ENCODE data around the gene NFIC. TPM values are rescaled to one million over a fixed set of nuclear protein-coding genes. Genes with fewer than 3 reads are reported as not detected.

NFIC gene
- total and polyA plus RNA-seq, 2 of the 4 experiments (the other 2 are of a cell fraction), result 21.9 to 32.1 TPM

DNA sequence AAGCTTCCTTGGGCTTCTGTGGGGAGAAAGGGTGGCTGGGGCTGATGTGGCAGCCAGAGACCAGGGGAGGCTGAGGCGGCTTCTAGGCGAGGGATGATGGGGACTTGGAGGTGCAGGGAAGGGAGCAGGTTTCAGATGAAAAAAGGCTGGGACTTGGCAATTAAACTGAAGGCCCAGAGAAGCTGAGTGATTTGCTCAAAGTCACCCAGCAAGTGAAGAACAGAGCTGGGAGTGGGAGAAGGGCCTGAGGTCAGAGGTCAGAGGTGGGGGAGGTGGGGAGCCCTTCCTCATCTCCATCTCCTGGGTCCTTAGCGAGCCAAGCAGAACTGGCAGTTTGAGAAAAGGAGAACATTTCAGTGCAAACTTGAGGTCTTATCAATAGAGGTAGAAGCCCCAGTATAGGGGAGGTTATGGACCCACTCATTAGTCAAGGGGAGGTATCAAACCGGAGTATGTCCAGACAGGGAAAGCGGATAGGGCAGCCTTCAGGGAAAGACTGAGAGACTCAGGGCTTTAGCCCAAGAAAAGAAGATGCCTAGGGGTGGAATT is 49.6 kb upstream of the NFIC start:
- ATAC-seq (ENCODE audit: low read depth) (no peak), DNase-seq (no peak)
- Histone ChIP-seq H3K4ac (ENCODE audit: low read depth, low read length) (no peak overlapping the region), H2AK5ac (ENCODE audit: low read depth, low read length) (no peak overlapping the region), H4K5ac (ENCODE audit: low read depth, low read length) (no peak overlapping the region), H2BK15ac (ENCODE audit: low read depth, low read length) (no peak overlapping the region), H4K20me1 (ENCODE audit: insufficient read depth, low read length) (no peaks in the 10 kb centered on the region), H3K9me3 (ENCODE audit: control insufficient read depth, insufficient read depth, low read length) (no peaks in the 10 kb centered on the region; the same call in 1 of the 2 replicates), H3K9ac (ENCODE audit: low read depth, low read length) (no peak overlapping the region), H2BK120ac (ENCODE audit: low read depth, low read length) (no peak overlapping the region), H2AK9ac (replicated peaks; ENCODE audit: low read depth, low read length, poor library complexity) (no peak overlapping the region), H3K18ac (ENCODE audit: low read depth, low read length) (no peak overlapping the region), H2AFZ (replicated peaks; ENCODE audit: low read length, poor library complexity) (no peak overlapping the region), H3K4me1 (ENCODE audit: control insufficient read depth, insufficient read depth, low read length) (no peaks in the 10 kb centered on the region), H3K4me3 (ENCODE audit: insufficient read depth, low read depth, low read length) (no peak overlapping the region), H3K27me3 (ENCODE audit: control insufficient read depth, insufficient read depth, low read length) (peaks cover 17% of the 10 kb centered on the region), H4K91ac (ENCODE audit: insufficient read depth, low read depth, low read length) (no peak overlapping the region), H3K27ac (ENCODE audit: insufficient read depth, low read length) (no peak overlapping the region), H2BK5ac (ENCODE audit: low read depth, low read length, poor library complexity, severe bottlenecking) (no peak overlapping the region), H4K8ac (ENCODE audit: low read depth in 2 of 2, low read length in 2 of 2) (no peak overlapping the region), H3K4me2 (ENCODE audit: low read depth, low read length) (no peak overlapping the region), H3K56ac (ENCODE audit: extremely low read depth, insufficient read depth, low read length) (no peak overlapping the region), H3K36me3 (ENCODE audit: control insufficient read depth, insufficient read depth, low read length) (no peaks in the 10 kb centered on the region), H2BK20ac (ENCODE audit: low read depth, low read length) (no peak overlapping the region), H3K14ac (replicated peaks; ENCODE audit: low read depth, low read length) (no peak overlapping the region), H3K9me1 (ENCODE audit: insufficient read depth, low read length) (no peaks in the 10 kb centered on the region), H3K79me1 (ENCODE audit: low read depth in 1 of 2, low read length in 2 of 2) (no peaks in the 10 kb centered on the region), H3K23ac (ENCODE audit: low read depth, low read length) (no peak overlapping the region)
- TF ChIP-seq MAFK (IDR thresholded peaks at IDR 0.05; ENCODE audit: low read depth, low read length), result no peak
- no peak for TF ChIP-seq RCOR1 (IDR thresholded peaks at IDR 0.05; ENCODE audit: insufficient replicate concordance, low read length)
- no TSS peak for BruUV-seq (replicated peaks)
- POLR2A ChIA-PET (ENCODE audit: unreplicated experiment), result no interaction called here
- CTCF ChIA-PET, result interaction anchor here (1.0 kb wide), 1 partner anchor 12 kb away, joined by 3 read pairs; no protein-coding TSS in a partner anchor
- intact Hi-C loops (cut with micrococcal nuclease) (no loop called here), dilution Hi-C loops (cut with HindIII; ENCODE audit: low sequenced_read_pairs, unreplicated experiment) (no loop called here), in situ Hi-C loops (cut with MboI; ENCODE audit: low sequenced_read_pairs) (loop anchor here (25.0 kb wide), 1 partner anchor 296 kb away; the partner anchor contains the start of gene TBXA2R)
- WGBS, 2 experiments (ENCODE audit: extremely low coverage in 2 of 2, insufficient read length in 1 of 2), result 63% methylated on average over 3 of the region's 5 CpGs; no CpG with 5 or more reads in 1 of the 2 experiments
